Natural killer cell treated with Interleukin-12 subunit alpha and Interleukin-12 subunit beta and Interleukin-15 and Interleukin-18, amount 100 ng/mL, for 72 hours (primary cell): ENCODE results near the gene RAB33B. TPM values are rescaled to one million over a fixed set of nuclear protein-coding genes. Genes with fewer than 3 reads are reported as not detected.
"Not testable (repeated sequence)": the region's sequence is repeated elsewhere in the genome, so short reads cannot be mapped to it uniquely, and the experiment has no call there.

Experiments used
- ATAC-seq, 2 donors: fragments of 150-1000 bp; cut with Tn5 transposase in 1 of 2; sonication (Bioruptor Pico), chemical (Tn5 transposase) in 1 of 2; 2 replicates each; pipeline ENCODE4 v1.10.0; 2021
- DNase-seq: peaks from one replicate; pipeline ENCODE4 v3.0.0; 2022; ENCODE audit warnings: low spot score
- H3K27ac Mint-ChIP-seq, 2 donors: 1 replicate in 1 of 2; 2 replicates in 1 of 2; pipeline ENCODE4 v1.8.0; 2022; ENCODE audit warnings: mixed read lengths in 2 of 2, mild to moderate bottlenecking in 1 of 2, moderate library complexity in 1 of 2
- H3K27me3 Mint-ChIP-seq, 2 donors: 1 replicate in 1 of 2; 2 replicates in 1 of 2; pipeline ENCODE4 v1.8.0; 2022; ENCODE audit warnings: mixed read lengths in 2 of 2
- H3K36me3 Mint-ChIP-seq: one replicate; pipeline ENCODE4 v1.8.0; 2022; ENCODE audit warnings: mixed read lengths
- H3K4me1 Mint-ChIP-seq, 2 donors: 1 replicate in 1 of 2; 2 replicates in 1 of 2; pipeline ENCODE4 v1.8.0; 2022; ENCODE audit warnings: low read depth in 2 of 2, mixed read lengths in 2 of 2, mild to moderate bottlenecking in 1 of 2
- H3K4me3 Mint-ChIP-seq: one replicate; pipeline ENCODE4 v1.8.0; 2022; ENCODE audit warnings: mixed read lengths
- H3K9me3 Mint-ChIP-seq: 2 replicates; pipeline ENCODE4 v1.8.0; 2022; ENCODE audit warnings: mixed read lengths
- total RNA-seq, 2 donors: library from RNA; stranded (reverse); gene quantifications; one replicate each; pipeline ENCODE4 v1.2.3, GENCODE V29; 2022

RAB33B gene
- total RNA-seq, 2 donors from 2014 or later, result 6.8 to 10.0 TPM

- no peaks in the 10 kb centered on the region for H3K36me3 Mint-ChIP-seq
- H3K4me3 Mint-ChIP-seq, result peak overlapping the region; percentile 98
- DNase-seq (no peak), ATAC-seq (peak; percentile 25 to 52)
- H3K9me3 Mint-ChIP-seq, result no peaks in the 10 kb centered on the region
- H3K4me1 Mint-ChIP-seq, result peaks cover 33 to 61% of the 10 kb centered on the region in 2 donors
- peak overlapping the region; percentile 94 to 97 for H3K27ac Mint-ChIP-seq
- no peaks in the 10 kb centered on the region for H3K27me3 Mint-ChIP-seq
These were observed 915 bp upstream of the RAB33B start for GRCh38 chr4:139453041-139453370.

GRCh38 chr4:139453371-139454110 is 380 bp upstream of the RAB33B start:
- DNase-seq (peak; percentile 99), ATAC-seq (peak; percentile 95 to 96)
- Mint-ChIP-seq H3K9me3 (no peaks in the 10 kb centered on the region), H3K4me1 (peaks cover 38 to 66% of the 10 kb centered on the region in 2 donors), H3K27me3 (no peaks in the 10 kb centered on the region), H3K4me3 (peak overlapping the region; percentile 98), H3K27ac (peak overlapping the region; percentile 94 to 97), H3K36me3 (no peaks in the 10 kb centered on the region)

DNA sequence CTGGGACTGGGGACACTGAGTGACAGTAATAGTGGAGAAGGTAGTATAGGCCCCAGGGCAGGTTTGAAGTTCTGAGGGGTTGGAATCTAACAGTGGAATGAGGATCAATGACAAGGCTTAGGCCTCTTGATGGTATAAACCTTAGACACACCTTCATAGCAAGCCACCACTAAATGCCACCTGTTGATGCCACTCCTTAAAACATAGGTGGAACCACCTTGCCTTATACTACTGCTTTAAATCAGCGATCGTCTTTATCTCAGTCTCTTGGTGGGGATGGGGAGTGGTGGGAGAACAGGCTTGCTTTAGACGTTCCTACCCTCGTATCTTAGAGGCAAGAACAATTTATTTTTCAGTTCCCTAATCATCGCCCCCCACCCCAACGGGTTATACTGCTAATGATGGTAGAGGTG is 1.2 kb downstream of the RAB33B start:
- Mint-ChIP-seq H3K36me3 (no peaks in the 10 kb centered on the region), H3K4me3 (peak overlapping the region; percentile 98), H3K27ac (peak overlapping the region; percentile 94 to 97), H3K4me1 (peaks cover 47 to 75% of the 10 kb centered on the region in 2 donors), H3K9me3 (no peaks in the 10 kb centered on the region), H3K27me3 (no peaks in the 10 kb centered on the region)
- DNase-seq, result no peak
- no peak for ATAC-seq

- Mint-ChIP-seq H3K4me3 (no peak overlapping the region), H3K27me3 (no peaks in the 10 kb centered on the region), H3K27ac (no peak overlapping the region), H3K36me3 (no peaks in the 10 kb centered on the region), H3K9me3 (no peaks in the 10 kb centered on the region), H3K4me1 (peaks cover 52 to 75% of the 10 kb centered on the region in 2 donors)
- ATAC-seq (no peak), DNase-seq (no peak)
These were observed 3.4 kb downstream of the RAB33B start for GRCh38 chr4:139457318-139457717.

DNA sequence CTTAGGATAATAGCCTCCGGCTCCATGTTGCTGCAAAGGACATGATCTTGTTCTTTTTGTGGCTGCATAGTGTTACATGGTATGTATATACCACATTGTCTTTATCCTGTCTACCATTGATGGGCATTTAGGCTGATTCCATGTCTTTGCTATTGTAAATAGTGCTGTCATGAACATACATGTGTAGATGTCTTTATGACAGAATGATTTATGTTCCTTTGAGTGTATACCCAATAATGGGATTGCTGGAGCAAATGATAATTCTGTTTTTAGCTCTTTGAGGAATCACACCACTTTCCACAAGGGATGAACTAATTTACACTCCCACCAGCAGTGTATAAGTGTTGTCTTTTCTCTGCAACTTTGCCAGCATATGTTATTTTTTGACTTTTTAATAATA is 4.6 kb downstream of the RAB33B start:
- DNase-seq (no peak), ATAC-seq (no peak)
- Mint-ChIP-seq H3K27me3 (no peaks in the 10 kb centered on the region), H3K27ac (no peak overlapping the region), H3K4me3 (no peak overlapping the region), H3K9me3 (no peaks in the 10 kb centered on the region), H3K36me3 (no peaks in the 10 kb centered on the region), H3K4me1 (peaks cover 49 to 64% of the 10 kb centered on the region in 2 donors)

DNA sequence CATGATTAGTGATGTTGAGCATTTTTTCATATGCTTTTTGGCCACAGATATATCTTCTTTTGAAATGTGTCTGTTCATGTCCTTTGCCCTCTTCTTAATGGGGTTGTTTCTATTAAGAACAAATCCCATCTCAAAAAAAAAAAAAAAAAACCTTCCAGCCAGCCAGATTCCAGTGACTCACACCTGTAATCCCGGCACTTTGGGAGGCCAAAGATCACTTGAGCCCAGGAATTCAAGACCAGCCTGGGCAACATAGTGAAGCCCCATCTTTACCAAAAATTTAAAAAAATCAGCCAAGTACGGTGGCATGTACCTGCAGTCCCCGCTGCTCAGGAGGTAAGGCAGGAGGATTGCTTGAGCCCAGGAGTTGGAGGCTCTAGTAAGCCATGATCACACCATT is 5.1 kb downstream of the RAB33B start:
- Mint-ChIP-seq H3K27me3 (no peaks in the 10 kb centered on the region), H3K9me3 (no peaks in the 10 kb centered on the region), H3K4me3 (no peak overlapping the region), H3K36me3 (no peaks in the 10 kb centered on the region), H3K27ac (no peak overlapping the region), H3K4me1 (peaks cover 50 to 66% of the 10 kb centered on the region in 2 donors)
- no peak for DNase-seq
- no peak for ATAC-seq

GRCh38 chr4:139460565-139460964 is 6.6 kb downstream of the RAB33B start:
- H3K36me3 Mint-ChIP-seq, result no peaks in the 10 kb centered on the region
- DNase-seq (no peak), ATAC-seq (no peak)
- H3K4me3 Mint-ChIP-seq, result no peak overlapping the region
- H3K27me3 Mint-ChIP-seq, result no peaks in the 10 kb centered on the region
- H3K27ac Mint-ChIP-seq, result no peak overlapping the region
- H3K9me3 Mint-ChIP-seq, result no peaks in the 10 kb centered on the region
- peaks cover 42 to 60% of the 10 kb centered on the region in 2 donors for H3K4me1 Mint-ChIP-seq

DNA sequence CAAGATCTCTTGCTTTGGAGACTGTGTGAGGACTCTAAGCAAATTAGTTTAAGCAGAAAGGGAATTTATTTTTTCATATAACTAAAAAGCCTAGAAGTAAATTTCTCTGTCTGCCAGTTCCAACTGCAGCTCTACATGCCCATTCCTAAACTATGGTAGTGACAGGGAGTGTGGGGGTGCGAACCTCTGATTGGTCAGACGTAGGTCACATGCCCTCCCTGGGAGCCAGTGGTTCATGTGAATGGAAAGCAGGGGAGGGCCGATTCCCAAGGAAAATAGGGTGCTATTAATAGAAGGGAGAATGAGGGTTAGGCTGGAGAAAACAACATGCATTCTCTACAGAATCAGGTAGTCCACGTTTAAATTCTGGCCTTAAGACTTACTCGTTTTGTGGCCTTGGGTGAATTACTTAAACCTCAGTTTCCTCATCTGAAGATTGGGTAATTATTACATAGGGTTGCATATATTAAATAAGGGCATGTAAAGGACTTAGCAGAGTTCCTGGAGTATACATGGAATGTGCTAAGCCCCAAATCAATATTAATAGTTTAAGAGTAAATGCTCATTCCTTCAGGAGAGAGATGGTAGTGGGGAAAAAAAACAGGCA is 7.2 kb downstream of the RAB33B start:
- no peak for ATAC-seq

DNA sequence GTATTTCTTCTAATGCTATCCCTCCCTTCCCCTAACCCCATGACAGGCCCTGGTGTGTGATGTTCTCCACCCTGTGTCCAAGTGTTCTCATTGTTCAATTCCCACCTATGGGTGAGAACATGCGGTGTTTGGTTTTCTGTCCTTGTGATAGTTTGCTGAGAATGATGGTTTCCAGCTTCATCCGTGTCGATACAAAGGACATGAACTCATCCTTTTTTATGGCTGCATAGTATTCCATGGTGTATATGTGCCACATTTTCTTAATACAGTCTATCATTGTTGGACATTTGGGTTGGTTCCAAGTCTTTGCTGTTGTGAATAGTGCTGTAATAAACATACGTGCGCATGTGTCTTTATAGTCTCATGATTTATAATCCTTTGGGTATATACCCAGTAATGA is 10.6 kb downstream of the RAB33B start:
- not testable (repeated sequence) for H3K4me3 Mint-ChIP-seq, DNase-seq, H3K27me3 Mint-ChIP-seq, H3K9me3 Mint-ChIP-seq, H3K27ac Mint-ChIP-seq, ATAC-seq
- Mint-ChIP-seq H3K36me3 (peaks cover 12% of the 10 kb centered on the region), H3K4me1 (peaks cover 24 to 35% of the 10 kb centered on the region in 2 donors)

More for the DNA sequence above, 7.2 kb downstream of the RAB33B start:
- H3K36me3 Mint-ChIP-seq, result no peaks in the 10 kb centered on the region
- peaks cover 38 to 55% of the 10 kb centered on the region in 2 donors for H3K4me1 Mint-ChIP-seq
- no peak overlapping the region for H3K27ac Mint-ChIP-seq
- DNase-seq, result no peak
- no peaks in the 10 kb centered on the region for H3K27me3 Mint-ChIP-seq
- no peaks in the 10 kb centered on the region for H3K9me3 Mint-ChIP-seq
- H3K4me3 Mint-ChIP-seq, result no peak overlapping the region

GRCh38 chr4:139465922-139466321 is 12.0 kb downstream of the RAB33B start:
- Mint-ChIP-seq H3K27me3 (no peaks in the 10 kb centered on the region), H3K36me3 (peaks cover 15% of the 10 kb centered on the region), H3K27ac (no peak overlapping the region), H3K4me1 (peaks cover 25 to 36% of the 10 kb centered on the region in 2 donors), H3K4me3 (no peak overlapping the region), H3K9me3 (peaks cover 4% of the 10 kb centered on the region)
- no peak for DNase-seq
- ATAC-seq, result no peak

GRCh38 chr4:139468756-139469155 is 14.8 kb downstream of the RAB33B start:
- H3K27ac Mint-ChIP-seq, H3K27me3 Mint-ChIP-seq, H3K9me3 Mint-ChIP-seq, ATAC-seq, H3K4me3 Mint-ChIP-seq, DNase-seq: not testable (repeated sequence)
- H3K36me3 Mint-ChIP-seq, result peaks cover 28% of the 10 kb centered on the region
- H3K4me1 Mint-ChIP-seq, result peaks cover 28 to 41% of the 10 kb centered on the region in 2 donors

DNA sequence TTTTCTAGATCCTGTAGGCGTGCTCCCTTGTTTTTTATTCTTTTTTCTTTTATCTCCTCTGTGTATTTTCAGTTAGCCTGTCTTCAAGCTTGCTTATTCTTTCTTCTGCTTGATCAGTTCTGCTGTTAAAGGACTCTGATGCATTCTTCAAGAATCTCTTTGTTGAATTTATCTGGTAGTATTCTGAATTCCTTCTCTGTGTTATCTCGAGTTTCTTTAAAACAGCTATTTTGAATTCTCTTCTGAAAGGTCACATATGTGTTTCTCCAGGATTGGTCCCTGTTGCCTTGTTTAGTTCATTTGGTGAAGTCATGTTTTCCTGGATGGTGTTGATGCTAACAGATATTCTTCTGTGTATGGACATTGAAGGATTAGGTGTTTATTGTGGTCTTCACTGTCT is 15.3 kb downstream of the RAB33B start:
- H3K9me3 Mint-ChIP-seq, result peaks cover 4% of the 10 kb centered on the region
- peaks cover 28% of the 10 kb centered on the region for H3K36me3 Mint-ChIP-seq
- DNase-seq, result no peak
- peaks cover 28 to 37% of the 10 kb centered on the region in 2 donors for H3K4me1 Mint-ChIP-seq
- H3K27me3 Mint-ChIP-seq, result no peaks in the 10 kb centered on the region
- no peak for ATAC-seq
- H3K4me3 Mint-ChIP-seq, result no peak overlapping the region
- no peak overlapping the region for H3K27ac Mint-ChIP-seq

GRCh38 chr4:139469869-139470268 is 15.9 kb downstream of the RAB33B start:
- peak in 1 of 2 donors; percentile 45 for ATAC-seq
- Mint-ChIP-seq H3K27ac (peak overlapping the region in 1 of 2 donors; percentile 31), H3K4me1 (peaks cover 23 to 35% of the 10 kb centered on the region in 2 donors), H3K9me3 (peaks cover 4% of the 10 kb centered on the region), H3K27me3 (no peaks in the 10 kb centered on the region), H3K4me3 (no peak overlapping the region), H3K36me3 (peaks cover 28% of the 10 kb centered on the region)
- no peak for DNase-seq

- no peak for ATAC-seq
- Mint-ChIP-seq H3K4me1 (peaks cover 20 to 31% of the 10 kb centered on the region in 2 donors), H3K9me3 (peaks cover 4% of the 10 kb centered on the region), H3K4me3 (no peak overlapping the region), H3K36me3 (peaks cover 28% of the 10 kb centered on the region), H3K27me3 (no peaks in the 10 kb centered on the region), H3K27ac (peak overlapping the region in 1 of 2 donors; percentile 31)
- no peak for DNase-seq
These were observed 16.4 kb downstream of the RAB33B start for GRCh38 chr4:139470295-139470694.
